ENCODE measurements around the gene DAB1.

The DAB1 gene

GRCh38 chr1:57423656-57424211 is at the start of gene DAB1:
Gene DAB1, minus strand, starts transcription at chr1:57424060. Its CDS starts 133,030 bp downstream, at chr1:57291030.
- no peak for DNase-seq

- DNase-seq, result no peak
These were observed 49.6 kb upstream of the DAB1 start for GRCh38 chr1:57473448-57473847.

- DNase-seq, result no peak
These were observed 48.1 kb upstream of the DAB1 start for GRCh38 chr1:57471995-57472394.

- no peak for DNase-seq
These were observed 46.2 kb upstream of the DAB1 start for GRCh38 chr1:57470036-57470435.

- no peak for DNase-seq
These were observed 45.0 kb upstream of the DAB1 start for GRCh38 chr1:57468641-57469523.

GRCh38 chr1:57467830-57468229 is 44.0 kb upstream of the DAB1 start:
- no peak for DNase-seq

GRCh38 chr1:57464756-57465155 is 40.9 kb upstream of the DAB1 start:
- no peak for DNase-seq

GRCh38 chr1:57463343-57463742 is 39.5 kb upstream of the DAB1 start:
- no peak for DNase-seq

- peak; percentile 37 for DNase-seq
These were observed 37.5 kb upstream of the DAB1 start for GRCh38 chr1:57461405-57461804.

- DNase-seq, result no peak
These were observed 27.7 kb upstream of the DAB1 start for GRCh38 chr1:57451516-57451915.

- no peak for DNase-seq
These were observed 27.1 kb upstream of the DAB1 start for GRCh38 chr1:57450981-57451380.

GRCh38 chr1:57447551-57447950 is 23.7 kb upstream of the DAB1 start:
- DNase-seq, result no peak

GRCh38 chr1:57443004-57443403 is 19.1 kb upstream of the DAB1 start:
- DNase-seq, result no peak

GRCh38 chr1:57440096-57440495 is 16.2 kb upstream of the DAB1 start:
- DNase-seq, result no peak

GRCh38 chr1:57431400-57431799 is 7.5 kb upstream of the DAB1 start:
- DNase-seq, result peak; percentile 81

GRCh38 chr1:57424231-57425027 is 569 bp upstream of the DAB1 start:
- peak; percentile 58 for DNase-seq

- no peak for DNase-seq
These were observed 665 bp downstream of the DAB1 start for GRCh38 chr1:57423135-57423655.

- DNase-seq, result peak; percentile 12
These were observed 1.4 kb downstream of the DAB1 start for GRCh38 chr1:57422271-57423134.

GRCh38 chr1:57421806-57422205 is 2.1 kb downstream of the DAB1 start:
- DNase-seq, result no peak

GRCh38 chr1:57420981-57421785 is 2.7 kb downstream of the DAB1 start:
- DNase-seq, result peak; percentile 2

- no peak for DNase-seq
These were observed 4.9 kb downstream of the DAB1 start for GRCh38 chr1:57418971-57419370.

- no peak for DNase-seq
These were observed 12.6 kb downstream of the DAB1 start for GRCh38 chr1:57411262-57411661.
